Stimulated activated CD4-positive, alpha-beta T cell treated with anti-CD3 and anti-CD28 coated beads, Interleukin-1b, Interleukin-23, amount 100 ng/mL, for 24 hours (primary cell): ENCODE results near the gene MT4.
"Not testable (repeated sequence)": the region's sequence is repeated elsewhere in the genome, so short reads cannot be mapped to it uniquely, and the experiment has no call there.

ENCODE experiments used
- DNase-seq, 4 experiments: peaks; one replicate each; pipeline ENCODE4 v3.0.0-alpha.2; 2020; ENCODE audit warnings: low read depth in 4 of 4, low spot score in 1 of 4

MT4 gene

DNA sequence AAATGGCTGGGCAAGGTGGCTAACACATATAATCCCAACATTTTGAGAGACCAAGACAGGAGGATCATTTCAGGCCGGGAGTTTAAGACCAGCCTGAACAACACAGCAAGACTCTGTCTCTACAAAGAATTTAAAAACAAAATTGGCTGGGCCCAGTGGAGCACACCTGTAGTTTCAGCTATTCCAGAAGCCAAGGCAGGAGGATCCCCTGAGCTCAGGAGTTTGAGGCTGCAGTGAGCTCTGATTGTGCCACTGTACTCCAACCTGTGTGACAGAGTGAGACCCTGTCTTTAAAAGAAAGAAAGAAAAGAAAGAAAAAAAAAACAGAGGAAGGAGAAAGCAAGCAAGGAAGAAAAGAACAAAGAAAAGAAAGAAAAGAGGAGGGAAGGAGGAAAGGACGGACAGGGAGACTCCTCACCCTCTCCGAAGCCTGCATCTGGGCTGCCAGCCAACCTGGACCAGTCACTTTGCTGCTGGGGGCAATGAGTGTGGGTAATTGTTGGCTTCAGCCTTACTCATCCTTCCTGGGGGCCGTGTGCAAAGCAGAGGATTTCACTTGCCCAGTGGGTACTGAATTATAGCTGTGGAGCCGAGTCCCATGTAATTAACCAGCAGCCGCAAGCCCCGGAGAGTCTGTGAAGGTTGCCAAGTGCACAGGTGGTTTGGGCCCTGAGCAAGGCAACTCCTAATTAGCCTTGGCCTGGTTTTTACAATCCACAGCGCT lies 6.7 kb upstream of the MT4 start:
- DNase-seq: no peak

DNA sequence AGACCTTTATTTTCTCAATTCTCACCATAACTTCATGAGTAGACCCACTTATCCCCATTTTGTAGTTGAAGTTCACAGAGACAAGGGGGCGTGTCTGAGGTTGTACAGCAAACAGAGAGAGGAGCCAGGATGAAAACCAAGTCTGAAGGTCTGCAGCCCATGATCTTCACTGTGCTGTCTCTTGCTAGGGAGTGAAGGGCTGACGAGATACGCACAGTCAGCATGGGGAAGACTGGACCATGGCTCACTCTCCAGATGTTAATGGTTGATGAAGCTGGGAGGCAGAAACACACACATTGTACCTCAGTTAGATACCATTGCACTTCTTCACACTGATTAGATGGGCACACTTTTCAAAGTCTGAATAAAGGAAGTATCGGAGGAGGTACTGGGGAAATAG lies 5.8 kb upstream of the MT4 start:
- no peak for DNase-seq

DNA sequence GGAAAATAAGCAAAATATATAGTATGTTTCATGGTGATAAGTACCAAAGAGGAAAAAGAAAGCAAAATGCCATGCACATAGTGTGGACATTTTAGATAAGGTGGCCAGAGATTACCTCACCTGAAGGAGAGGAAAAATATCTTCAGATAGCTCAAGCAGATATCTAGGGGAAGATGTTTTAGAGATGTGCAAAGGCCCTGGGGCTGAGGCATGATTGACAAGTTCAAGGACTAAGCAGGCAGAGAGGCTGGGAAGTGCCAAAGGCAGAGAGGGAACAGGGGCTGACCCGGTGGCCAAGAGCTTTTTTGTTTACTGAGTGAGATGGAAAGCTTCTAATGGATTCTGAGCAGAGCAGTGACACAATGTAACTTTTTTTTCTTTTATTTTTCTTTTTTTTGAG lies 4.4 kb upstream of the MT4 start:
- DNase-seq: no peak

DNA sequence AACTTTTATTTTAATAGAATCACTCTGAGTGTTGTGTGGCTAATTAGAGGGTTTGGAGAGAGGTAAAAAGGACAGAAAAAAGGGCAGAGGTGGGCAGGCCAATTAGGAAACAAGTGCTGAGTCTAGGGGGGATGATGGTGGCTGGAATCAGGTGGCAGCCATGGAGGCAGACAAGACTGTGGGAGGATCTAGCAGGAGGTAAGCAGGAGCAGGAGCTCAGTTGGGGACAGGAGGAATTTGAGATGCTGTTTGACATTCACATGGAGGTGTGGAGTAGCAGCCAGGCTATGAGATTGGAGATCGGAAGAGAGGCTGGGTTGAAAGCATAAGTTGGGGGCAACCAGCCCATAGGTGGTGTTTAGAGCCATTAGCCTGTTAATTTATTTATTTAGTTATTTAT lies 3.7 kb upstream of the MT4 start:
- no peak for DNase-seq

DNA sequence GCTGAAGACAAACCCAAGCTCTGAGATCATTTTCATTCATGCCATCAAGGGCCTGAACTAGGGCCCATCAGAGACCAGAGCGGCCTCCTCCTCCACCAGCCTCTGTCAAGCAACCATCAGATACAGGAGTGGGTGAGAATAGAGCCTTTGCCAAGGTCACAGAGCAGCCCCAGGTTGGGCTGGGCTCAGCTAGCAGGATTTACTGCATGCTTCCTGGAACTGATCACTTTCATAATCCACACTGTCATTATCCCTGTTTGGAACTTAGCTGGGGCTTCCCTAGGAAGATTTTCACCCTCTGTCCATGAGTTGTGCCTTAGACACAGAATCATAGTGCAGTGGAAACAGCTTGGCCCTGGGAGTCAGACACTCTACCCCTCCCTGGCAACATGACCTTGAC lies 5.1 kb downstream of the MT4 start:
- DNase-seq: no peak

DNA sequence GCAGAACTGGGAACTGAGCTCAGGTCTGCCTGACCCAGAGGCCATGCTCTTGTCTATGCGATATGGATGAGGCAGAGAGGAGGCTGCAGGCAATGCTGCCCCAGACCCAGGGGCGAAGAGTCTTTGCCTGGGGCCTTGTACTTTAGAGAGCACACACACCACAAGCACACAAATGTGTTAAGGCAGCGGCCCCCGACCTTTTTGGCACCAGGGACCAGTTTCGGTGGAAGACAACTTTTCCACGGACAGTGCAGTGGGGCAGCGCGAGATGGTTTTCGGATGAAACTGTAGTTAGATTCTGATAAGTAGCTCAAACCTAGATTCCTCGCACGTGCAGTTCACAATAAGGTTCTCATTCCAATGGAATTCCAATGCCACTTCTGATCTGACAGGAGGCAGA lies 6.7 kb downstream of the MT4 start:
- no peak for DNase-seq

DNA sequence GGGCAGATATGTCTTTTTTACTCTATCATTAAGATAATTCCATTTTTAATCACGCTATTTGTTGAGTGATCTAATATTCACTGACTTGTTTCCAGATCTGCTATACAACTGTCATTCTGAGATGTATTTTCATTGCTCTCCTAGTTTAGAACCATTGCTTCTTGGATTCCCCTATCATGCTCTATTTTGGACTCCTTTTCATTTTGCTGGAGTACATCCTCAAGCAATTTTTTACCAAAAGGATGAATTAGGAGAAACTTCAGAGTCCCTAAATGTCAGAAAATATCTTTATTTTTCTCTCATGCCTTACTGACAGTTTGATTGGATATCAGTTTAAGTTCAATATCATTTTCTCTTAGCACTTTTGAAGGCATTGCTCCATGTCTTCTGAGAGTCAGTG lies 9.8 kb downstream of the MT4 start:
- DNase-seq: no peak

DNA sequence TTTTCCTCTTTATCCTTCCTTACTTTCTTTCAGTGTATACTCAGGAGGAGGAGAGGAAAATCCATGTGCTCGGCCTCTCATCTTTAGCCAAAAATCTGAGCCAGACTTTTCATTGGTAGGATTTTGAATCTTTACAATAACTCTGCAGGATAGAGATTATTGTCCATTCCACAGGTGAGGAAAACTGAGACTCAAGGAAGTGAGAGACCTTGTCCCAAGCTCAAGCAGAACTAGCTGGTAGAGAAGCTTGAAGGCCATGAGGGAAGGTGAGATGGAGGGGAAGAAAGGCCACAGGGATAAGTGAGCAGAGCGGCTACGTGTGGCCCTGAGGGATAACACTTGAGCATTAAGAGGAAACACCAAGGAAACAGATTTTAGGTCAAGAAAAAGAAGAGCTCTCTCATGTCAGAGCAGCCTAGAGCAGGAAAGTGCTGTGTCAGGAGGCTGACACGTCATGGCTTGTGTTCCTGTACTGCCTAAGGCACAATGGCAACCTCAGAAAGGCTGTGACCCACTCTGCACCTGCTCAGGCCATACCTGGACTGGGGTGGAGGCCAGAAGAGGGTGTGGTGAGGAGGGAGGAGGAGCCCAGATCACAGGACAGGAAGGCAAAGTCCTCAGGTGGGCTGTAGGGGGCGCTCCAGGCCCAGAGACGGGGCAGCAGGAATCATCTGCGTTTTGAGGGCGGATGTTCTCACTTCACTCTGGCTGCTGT lies 11.9 kb downstream of the MT4 start:
- DNase-seq: peak; percentile 63 to 82 (median 77)

DNA sequence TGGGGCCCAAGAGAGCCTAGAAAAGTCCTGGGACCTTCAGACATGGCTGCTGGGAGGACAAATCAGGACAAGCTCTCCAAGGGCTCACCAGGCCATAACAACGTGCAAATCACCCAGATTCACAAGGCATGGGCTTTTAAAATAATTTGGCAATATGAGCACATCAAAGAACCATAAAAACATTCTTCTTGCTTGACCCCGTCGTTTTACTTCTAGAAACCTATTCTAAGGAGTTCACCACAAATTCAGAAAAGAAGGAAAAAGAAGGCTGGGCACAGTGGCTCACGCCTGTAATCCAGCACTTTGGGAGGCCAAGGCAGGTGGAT lies 12.4 kb downstream of the MT4 start:
- DNase-seq: no peak

DNA sequence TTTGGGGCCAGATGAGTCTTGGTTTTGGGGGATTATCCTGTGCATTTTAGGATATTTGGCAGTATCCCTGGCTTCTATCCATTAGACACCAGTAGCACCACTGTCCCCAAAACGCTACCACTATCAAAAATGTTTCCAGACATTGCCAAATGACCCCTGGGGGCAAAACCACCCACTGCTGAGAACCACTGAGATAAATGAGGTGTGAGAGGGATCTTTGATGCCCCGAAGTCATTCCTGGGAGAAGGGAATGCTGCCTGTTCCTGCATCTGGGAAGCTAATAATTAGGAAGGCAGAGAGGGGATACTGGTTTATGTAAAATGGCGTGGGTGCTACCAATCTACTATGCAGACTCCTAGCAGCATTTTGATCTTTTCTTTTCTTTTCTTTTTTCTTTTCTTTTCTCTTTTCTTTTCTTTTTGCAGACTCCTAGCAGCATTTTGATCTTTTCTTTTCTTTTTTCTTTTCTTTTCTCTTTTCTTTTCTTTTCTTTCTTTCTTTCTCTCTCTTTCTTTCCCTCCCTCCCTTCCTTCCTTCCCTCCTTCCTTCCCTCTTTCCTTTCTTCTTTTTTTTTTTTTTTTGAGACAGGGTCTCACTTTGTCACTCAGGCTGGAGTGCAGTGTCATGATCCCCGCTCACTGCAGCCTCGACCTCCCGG lies 15.6 kb downstream of the MT4 start:
- DNase-seq: no peak

DNA sequence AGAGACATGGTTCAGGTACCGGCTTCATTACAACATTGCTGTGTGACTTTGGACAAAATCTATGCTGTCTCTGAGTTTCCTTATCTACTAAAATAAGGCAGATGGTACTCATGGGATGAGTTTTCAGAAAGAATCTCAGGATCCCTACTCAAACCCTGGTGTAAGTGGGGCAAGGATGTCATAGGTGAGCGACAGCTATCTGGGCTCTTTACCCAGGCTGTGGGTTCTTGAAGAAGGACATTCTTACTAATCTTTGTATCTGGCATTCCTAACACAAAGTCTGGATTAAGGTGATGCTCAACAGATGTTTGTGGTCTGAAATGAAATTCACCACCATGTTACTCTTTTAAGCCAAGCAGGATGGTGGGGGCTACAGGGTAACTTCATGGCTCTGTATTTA lies 18.0 kb downstream of the MT4 start:
- not testable (repeated sequence) for DNase-seq

DNA sequence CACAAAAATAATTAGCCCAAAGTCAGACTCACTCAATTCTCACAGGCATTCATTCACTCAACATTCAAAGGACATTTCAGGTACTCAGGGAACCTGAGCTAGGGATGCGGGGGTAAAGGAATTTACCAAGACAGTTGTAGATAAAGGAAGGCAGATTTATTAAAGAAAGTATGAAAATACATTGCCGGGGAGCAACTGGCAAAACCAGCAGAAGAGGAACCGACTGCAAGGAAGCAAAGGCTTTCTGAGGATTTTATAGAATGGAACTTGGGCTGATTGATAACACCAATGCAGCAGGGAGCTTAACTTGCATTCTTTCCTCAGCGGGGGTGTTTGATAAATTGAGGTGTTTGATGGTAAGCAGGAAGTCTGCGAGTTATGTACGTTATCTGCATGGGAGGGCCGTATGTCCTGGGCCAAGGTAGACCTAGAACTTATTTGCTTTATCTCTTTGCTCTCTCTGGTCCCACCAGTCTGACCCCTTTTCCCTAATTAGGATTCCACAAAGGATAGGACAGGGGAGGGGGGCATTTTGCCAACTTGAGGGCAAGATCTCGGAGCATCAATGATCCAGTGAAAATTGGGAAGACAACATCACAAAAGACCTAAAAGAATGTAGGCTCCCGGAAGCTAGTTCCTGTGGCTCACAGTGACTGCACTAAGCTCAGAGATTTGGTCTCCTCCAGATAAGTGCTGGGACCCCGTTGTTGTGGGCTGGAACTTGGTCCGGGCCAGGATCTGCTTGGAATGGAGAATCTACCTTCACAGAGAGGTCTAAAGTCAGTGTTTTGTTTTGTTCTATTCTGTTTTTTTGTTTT lies 18.7 kb downstream of the MT4 start:
- no peak for DNase-seq

DNA sequence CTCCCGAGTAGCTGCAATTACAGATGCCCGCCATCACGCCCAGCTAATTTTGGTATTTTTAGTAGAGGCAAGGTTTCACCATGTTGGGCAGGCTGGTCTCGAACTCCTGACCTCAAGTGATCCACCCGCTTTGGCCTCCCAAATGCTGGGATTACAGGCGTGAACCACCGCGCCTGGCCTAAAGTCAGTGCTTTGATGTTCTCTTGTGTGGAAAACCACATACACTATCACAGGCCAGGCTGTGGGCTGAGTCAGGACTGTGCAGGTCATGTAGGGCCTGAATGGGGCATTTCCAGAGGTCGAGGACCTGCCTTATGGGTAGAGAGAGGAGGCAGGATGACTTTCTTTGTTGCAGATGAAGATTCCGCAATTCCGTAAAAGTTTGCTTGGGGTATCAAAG lies 19.4 kb downstream of the MT4 start:
- DNase-seq: no peak

DNA sequence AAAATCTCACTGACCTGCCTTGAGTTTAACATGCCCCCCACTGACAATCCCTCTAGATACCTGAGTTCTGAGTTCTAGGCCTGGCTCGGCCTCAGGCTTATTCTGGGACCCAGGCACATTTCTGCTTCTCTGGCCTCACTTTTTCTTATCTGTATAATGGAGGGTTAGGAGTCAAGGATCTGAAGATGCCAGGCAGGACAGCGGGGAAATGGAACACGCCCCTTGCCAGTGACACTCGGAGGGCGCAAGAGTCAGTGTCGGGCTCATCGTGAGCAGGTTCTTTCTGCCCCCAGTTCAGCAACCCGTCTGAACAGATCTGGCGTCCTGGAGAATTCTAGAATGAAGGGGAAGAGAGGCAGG lies 23.9 kb downstream of the MT4 start:
- DNase-seq: no peak

DNA sequence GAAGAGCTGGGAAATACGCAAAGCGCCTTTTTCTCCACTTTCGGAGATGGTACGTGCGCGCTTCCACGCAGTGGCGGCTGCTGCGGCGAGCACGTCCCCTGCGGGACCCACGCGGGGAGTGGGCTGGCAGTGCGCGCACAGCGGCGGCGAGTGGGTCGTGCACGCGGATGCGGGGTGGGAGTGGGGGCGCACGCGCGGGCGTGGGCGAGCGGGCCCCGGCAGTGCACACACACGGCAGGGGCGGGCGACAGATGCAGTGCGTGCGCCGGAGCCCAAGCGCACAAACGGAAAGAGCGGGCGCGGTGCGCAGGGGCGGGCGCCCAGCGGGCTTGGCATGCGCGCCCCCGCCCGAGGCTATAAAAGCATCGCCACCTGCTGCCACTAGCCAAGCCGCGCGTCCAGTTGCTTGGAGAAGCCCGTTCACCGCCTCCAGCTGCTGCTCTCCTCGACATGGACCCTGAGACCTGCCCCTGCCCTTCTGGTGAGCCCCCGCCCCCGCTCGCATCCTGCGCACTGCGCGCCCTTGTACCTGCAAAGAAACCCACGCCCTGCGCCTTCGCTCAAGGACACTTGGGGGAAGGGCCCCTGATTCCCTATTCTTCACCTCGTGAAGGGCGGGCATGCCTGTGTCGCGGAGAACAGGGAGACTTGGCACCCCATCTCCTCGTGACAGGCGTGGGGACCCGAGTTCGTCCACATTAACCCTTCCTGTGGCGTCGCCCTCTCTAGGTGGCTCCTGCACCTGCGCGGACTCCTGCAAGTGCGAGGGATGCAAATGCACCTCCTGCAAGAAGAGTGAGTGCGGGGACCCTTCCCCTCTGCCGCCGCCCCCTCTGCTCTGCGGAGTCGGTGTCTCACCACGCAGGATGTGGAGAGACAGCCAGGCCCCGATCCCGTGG lies 24.5 kb downstream of the MT4 start, which contains the start of gene MT3:
TSS of gene MT3 (plus strand) at position 388 of the 899 bp plus-strand sequence. CDS start at position 451, 63 bp downstream.
- DNase-seq: no peak

DNA sequence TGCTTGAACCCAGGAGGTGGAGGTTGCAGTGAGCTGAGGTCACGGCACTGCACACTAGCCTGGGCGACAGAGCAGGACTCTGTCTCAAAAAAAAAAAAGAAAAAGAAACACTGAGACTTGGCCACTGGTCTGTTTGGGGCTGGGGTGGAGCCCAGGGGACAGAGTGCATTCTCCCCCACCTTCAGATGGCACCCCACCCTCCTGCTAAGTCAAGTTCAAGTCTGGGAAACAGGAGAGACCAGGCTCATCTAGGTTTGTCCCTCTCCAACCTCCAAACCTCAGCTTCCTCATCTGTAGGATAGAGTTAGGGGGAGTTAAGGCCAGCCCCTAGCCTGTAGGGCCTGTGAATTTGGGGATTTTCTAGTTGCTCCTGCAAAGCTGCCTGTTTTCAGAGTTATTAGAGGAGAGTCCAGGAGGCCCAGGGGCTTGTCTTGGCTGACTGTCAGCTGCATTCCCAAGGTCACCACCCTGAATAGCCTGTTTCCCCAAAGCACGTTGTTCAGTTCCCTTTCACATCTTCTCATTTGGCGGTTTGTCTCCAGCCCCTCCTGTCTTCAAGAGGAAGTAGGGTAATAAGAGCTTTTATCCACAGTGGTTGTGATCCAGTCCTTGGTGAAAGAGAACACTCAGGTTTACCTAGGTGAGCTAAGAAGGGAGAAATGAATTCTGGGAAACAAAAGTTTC lies 26.6 kb downstream of the MT4 start:
- DNase-seq: no peak

DNA sequence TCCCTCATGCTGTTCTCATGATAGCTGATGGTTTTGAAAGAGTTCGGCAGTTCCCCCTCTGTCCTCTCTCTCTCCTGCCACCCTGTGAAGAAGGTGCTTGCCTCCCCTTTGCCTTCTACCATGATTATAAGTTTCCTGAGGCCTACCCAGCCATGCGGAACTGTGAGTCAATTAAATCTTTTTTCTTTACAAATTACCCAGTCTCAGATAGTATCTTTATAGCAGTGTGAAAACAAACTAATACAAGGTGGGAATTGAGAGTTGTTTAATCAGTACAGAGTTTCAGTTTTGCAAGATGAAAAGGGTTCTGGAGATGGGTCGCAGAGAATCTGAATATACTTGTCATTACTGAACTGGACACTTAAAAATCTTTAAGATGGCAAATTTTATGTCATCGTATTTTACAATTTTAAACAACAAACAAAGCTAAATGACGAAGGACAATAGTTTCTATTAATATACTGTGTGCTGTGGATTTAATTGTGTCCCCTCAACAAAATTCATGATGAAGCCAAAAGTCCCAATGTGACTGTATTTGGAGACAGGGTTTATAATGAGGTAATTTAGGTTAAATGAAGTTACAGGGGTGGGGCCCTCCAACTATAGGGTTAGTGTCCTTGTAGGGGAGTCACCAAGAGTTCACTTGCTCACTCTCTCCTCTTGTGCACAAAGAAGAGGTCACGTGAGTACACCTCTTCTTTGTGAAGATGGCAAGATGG lies 28.9 kb downstream of the MT4 start:
- DNase-seq: no peak

DNA sequence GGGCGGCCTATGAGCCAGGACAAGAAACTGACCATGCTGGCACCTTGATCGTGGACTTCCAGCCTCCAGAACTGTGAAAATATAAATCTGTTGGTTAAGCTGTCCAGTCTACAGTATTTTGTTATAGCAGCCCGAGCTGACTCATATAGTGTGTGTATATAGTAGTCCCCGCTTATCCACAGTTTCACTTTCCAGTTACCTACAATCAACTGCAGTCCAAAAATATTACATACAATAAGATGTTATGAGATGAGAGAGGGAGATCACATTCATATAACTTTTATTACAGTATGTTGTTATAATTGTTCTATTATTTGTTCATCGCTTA lies 29.4 kb downstream of the MT4 start:
- no peak for DNase-seq

DNA sequence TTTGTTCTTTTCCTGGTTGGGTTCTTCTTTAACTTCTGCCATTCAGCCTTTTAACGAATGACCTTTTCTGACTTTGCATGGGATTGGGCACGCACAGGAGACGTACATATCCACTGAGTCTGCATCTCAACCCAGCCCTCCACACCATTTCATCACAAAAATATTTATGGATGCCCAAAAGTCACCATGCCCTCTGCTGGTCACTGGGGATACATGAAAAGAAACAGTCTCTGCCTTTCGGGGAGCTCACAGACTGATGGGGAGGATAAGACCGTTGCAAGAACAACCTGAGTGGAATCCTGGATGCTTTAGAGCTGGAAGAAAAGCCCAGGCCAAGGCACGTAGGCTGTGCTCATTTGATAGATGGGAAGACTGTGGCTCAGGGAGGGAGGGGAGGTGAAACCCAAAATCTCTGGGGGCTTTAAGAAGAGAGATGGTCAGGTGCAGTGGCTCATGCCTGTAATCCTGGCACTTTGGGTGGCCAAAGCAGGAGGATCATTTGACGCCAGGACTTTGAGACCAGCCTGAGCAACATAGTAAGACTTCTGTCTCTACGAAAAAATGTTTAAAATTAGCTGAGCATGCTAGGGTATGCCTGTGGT lies 35.6 kb downstream of the MT4 start:
- no peak for DNase-seq
